Caco-2 (cell line): ENCODE results near the gene ZSCAN23. TPM values are rescaled to one million over a fixed set of nuclear protein-coding genes. Genes with fewer than 3 reads are reported as not detected.

Experiments used
- BruUV-seq: library from RNA; stranded (reverse); fragments of 400-500 nt; replicated peaks from 2 replicates; lab custom pipeline; 2021; lab: Mats Ljungman, UMichigan
- CTCF ChIA-PET: fragments of 300-600 bp; sonication (Branson Sonifier 250); formaldehyde crosslinking; loops from one replicate; lab custom pipeline; 2022; ENCODE audit warnings: antibody characterized with exemption; lab: Charles Lee
- POLR2A ChIA-PET: fragments of 300-600 bp; sonication (Branson Sonifier 250); formaldehyde crosslinking; loops from one replicate; lab custom pipeline; 2022; ENCODE audit warnings: antibody characterized with exemption; lab: Charles Lee
- DNase-seq, 2 experiments: peaks; one replicate each; pipeline versions ENCODE4 v3.0.0 to v3.0.0-alpha.2; 2020 to 2022
- H3K27me3 ChIP-seq: replicated peaks from 2 replicates; pipeline ENCODE4 v1.6.0; 2011; ENCODE audit warnings: low read length; ENCODE audit not compliant: control insufficient read depth, insufficient read depth
- H3K36me3 ChIP-seq: 2 replicates; pipeline ENCODE4 v1.5.1; 2011; ENCODE audit warnings: low read length; ENCODE audit not compliant: control insufficient read depth, insufficient read depth
- H3K4me1 ChIP-seq: fragments of 250-450 bp; sonication (Bioruptor Pico); 2 replicates; pipeline ENCODE4 v1.5.1; 2020; ENCODE audit warnings: mild to moderate bottlenecking
- H3K4me3 ChIP-seq: 2 replicates; pipeline ENCODE4 v1.5.1; 2011; ENCODE audit warnings: low read depth, mild to moderate bottlenecking, control low read depth, low read length
- H3K9me3 ChIP-seq: fragments of 250-450 bp; sonication (Bioruptor Pico); 2 replicates; pipeline ENCODE4 v1.5.1; 2020; ENCODE audit warnings: mild to moderate bottlenecking, moderate library complexity
- H3K27ac Mint-ChIP-seq: one replicate; pipeline ENCODE4 v1.8.0; 2022; ENCODE audit warnings: mixed read lengths; ENCODE audit not compliant: unreplicated experiment
- H3K27me3 Mint-ChIP-seq: one replicate; pipeline ENCODE4 v1.8.0; 2022; ENCODE audit warnings: mixed read lengths; ENCODE audit not compliant: insufficient read depth, unreplicated experiment
- H3K36me3 Mint-ChIP-seq: one replicate; pipeline ENCODE4 v1.8.0; 2022; ENCODE audit warnings: mild to moderate bottlenecking, mixed read lengths; ENCODE audit not compliant: insufficient read depth, unreplicated experiment
- H3K4me1 Mint-ChIP-seq: one replicate; pipeline ENCODE4 v1.8.0; 2022; ENCODE audit warnings: low read depth, mixed read lengths; ENCODE audit not compliant: unreplicated experiment
- H3K4me3 Mint-ChIP-seq: one replicate; pipeline ENCODE4 v1.8.0; 2022; ENCODE audit warnings: mild to moderate bottlenecking, moderate library complexity, mixed read lengths; ENCODE audit not compliant: unreplicated experiment
- H3K9me3 Mint-ChIP-seq: one replicate; pipeline ENCODE4 v1.8.0; 2022; ENCODE audit warnings: mixed read lengths; ENCODE audit not compliant: unreplicated experiment
- intact Hi-C: fragments of 100-400 bp; cut with micrococcal nuclease; formaldehyde crosslinking; loops from one replicate; pipeline ENCODE4 v1.10.0; 2022; ENCODE audit not compliant: unreplicated experiment
- total RNA-seq: library from RNA; stranded (reverse); gene quantifications from 2 replicates; pipeline ENCODE4 v1.2.3, GENCODE V29; 2022
- TF ChIP-seq, protein P1 (sequence below), 2 experiments: fragments of 200-600 bp in 1 of 2; IDR thresholded peaks; 1 replicate in 1 of 2; 2 replicates in 1 of 2; pipeline versions ENCODE4 v1.5.1 to v1.8.0; 2011 to 2022; ENCODE audit warnings: antibody characterized with exemption in 1 of 2, control low read depth in 1 of 2, inconsistent platforms in 1 of 2, low read depth in 1 of 2, low read length in 1 of 2, mild to moderate bottlenecking in 1 of 2, moderate library complexity in 1 of 2; ENCODE audit not compliant: insufficient read depth in 1 of 2, severe bottlenecking in 1 of 2, unreplicated experiment in 1 of 2

Gene ZSCAN23
- total RNA-seq, 1 experiment from 2014 or later, result not detected

GRCh38 chr6:28423546-28423945 lies 19.7 kb downstream of the ZSCAN23 start:
- TF ChIP-seq, protein P1, sequence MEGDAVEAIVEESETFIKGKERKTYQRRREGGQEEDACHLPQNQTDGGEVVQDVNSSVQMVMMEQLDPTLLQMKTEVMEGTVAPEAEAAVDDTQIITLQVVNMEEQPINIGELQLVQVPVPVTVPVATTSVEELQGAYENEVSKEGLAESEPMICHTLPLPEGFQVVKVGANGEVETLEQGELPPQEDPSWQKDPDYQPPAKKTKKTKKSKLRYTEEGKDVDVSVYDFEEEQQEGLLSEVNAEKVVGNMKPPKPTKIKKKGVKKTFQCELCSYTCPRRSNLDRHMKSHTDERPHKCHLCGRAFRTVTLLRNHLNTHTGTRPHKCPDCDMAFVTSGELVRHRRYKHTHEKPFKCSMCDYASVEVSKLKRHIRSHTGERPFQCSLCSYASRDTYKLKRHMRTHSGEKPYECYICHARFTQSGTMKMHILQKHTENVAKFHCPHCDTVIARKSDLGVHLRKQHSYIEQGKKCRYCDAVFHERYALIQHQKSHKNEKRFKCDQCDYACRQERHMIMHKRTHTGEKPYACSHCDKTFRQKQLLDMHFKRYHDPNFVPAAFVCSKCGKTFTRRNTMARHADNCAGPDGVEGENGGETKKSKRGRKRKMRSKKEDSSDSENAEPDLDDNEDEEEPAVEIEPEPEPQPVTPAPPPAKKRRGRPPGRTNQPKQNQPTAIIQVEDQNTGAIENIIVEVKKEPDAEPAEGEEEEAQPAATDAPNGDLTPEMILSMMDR (IDR thresholded peaks at IDR 0.05; ENCODE audit: insufficient read depth in 1 of 2, low read depth in 1 of 2, low read length in 1 of 2, severe bottlenecking in 1 of 2, unreplicated experiment in 1 of 2), result no peak
- H3K4me3 Mint-ChIP-seq, result no peak overlapping the region
- no peak overlapping the region for H3K27ac Mint-ChIP-seq
- Histone ChIP-seq H3K9me3 (no peaks in the 10 kb centered on the region), H3K4me1 (peaks cover 20% of the 10 kb centered on the region), H3K36me3 (no peaks in the 10 kb centered on the region), H3K27me3 (no peaks in the 10 kb centered on the region), H3K4me3 (no peak overlapping the region)
- H3K9me3 Mint-ChIP-seq, result no peaks in the 10 kb centered on the region
- BruUV-seq, result no TSS peak
- no peaks in the 10 kb centered on the region for H3K27me3 Mint-ChIP-seq
- intact Hi-C loops, result no loop called here
- peaks cover 21% of the 10 kb centered on the region for H3K4me1 Mint-ChIP-seq
- CTCF ChIA-PET, result no interaction called here
- POLR2A ChIA-PET, result interaction anchor here (0.6 kb wide), 1 partner anchor 442 kb away, joined by 3 read pairs; no protein-coding TSS in a partner anchor
- no peak for DNase-seq
- no peaks in the 10 kb centered on the region for H3K36me3 Mint-ChIP-seq

DNA sequence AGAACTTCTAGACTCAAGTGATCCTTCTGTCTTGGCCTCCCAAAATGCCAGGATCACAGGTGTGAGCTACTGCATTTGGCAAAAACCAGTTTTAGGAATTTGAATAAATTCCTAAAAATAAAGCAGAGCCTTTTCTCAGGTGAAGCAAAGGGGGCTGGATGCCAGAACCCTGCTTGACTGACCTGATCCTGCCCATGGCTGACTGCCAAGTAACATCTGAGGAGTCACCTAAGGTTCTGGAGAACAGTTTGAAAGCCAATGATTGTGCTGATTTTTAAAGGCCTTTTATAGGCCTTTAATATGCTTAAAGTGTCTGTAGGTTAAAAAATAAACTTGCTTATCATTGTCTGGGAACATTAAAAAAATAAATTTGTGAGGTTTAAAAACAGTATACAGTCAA lies 29.6 kb downstream of the ZSCAN23 start:
- Mint-ChIP-seq H3K9me3 (no peaks in the 10 kb centered on the region), H3K27me3 (peaks cover 6% of the 10 kb centered on the region), H3K4me3 (no peak overlapping the region), H3K36me3 (no peaks in the 10 kb centered on the region), H3K4me1 (no peaks in the 10 kb centered on the region), H3K27ac (no peak overlapping the region)
- BruUV-seq, result no TSS peak
- intact Hi-C loops, result no loop called here
- Histone ChIP-seq H3K9me3 (no peaks in the 10 kb centered on the region), H3K27me3 (no peaks in the 10 kb centered on the region), H3K36me3 (no peaks in the 10 kb centered on the region), H3K4me3 (no peak overlapping the region), H3K4me1 (no peaks in the 10 kb centered on the region)
- POLR2A ChIA-PET, result no interaction called here
- TF ChIP-seq, protein P1 (IDR thresholded peaks at IDR 0.05; ENCODE audit: insufficient read depth in 1 of 2, low read depth in 1 of 2, low read length in 1 of 2, severe bottlenecking in 1 of 2, unreplicated experiment in 1 of 2), result no peak
- CTCF ChIA-PET, result no interaction called here
- DNase-seq, result no peak

DNA sequence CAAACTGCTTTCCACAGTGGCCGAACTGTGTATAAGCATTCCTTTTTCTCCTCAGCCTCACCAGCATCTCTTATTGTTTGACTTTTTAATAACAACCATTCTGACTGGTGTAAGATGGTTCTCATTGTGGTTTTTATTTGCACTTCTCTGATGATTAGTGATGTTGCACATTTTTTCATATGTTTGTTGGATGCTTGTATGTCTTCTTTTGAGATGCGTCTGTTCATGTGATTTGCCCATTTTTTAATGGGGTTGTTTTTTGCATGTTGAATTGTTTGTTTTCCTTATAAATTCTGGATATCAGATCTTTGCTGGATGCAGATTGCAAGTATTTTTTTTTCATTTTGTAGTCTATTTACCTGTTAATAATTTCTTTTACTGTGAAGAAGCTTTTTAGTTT lies 32.5 kb downstream of the ZSCAN23 start:
- H3K4me3 Mint-ChIP-seq, result no peak overlapping the region
- Histone ChIP-seq H3K4me3 (no peak overlapping the region), H3K9me3 (no peaks in the 10 kb centered on the region), H3K4me1 (no peaks in the 10 kb centered on the region), H3K36me3 (no peaks in the 10 kb centered on the region), H3K27me3 (no peaks in the 10 kb centered on the region; the same call in 1 of the 2 replicates)
- ChIA-PET CTCF (no interaction called here), POLR2A (no interaction called here)
- BruUV-seq, result no TSS peak
- TF ChIP-seq, protein P1 (IDR thresholded peaks at IDR 0.05; ENCODE audit: insufficient read depth in 1 of 2, low read depth in 1 of 2, low read length in 1 of 2, severe bottlenecking in 1 of 2, unreplicated experiment in 1 of 2), result no peak
- H3K9me3 Mint-ChIP-seq, result no peaks in the 10 kb centered on the region
- intact Hi-C loops, result no loop called here
- no peaks in the 10 kb centered on the region for H3K36me3 Mint-ChIP-seq
- peaks cover 6% of the 10 kb centered on the region for H3K27me3 Mint-ChIP-seq
- no peak overlapping the region for H3K27ac Mint-ChIP-seq
- DNase-seq, result no peak
- no peaks in the 10 kb centered on the region for H3K4me1 Mint-ChIP-seq
